Epidermal melanocyte (primary cell): ENCODE results near the gene PDPN.
"Not testable (repeated sequence)": the region's sequence is repeated elsewhere in the genome, so short reads cannot be mapped to it uniquely, and the experiment has no call there.

ENCODE experiments used
- DNase-seq: peaks from one replicate; pipeline ENCODE4 v3.0.0; 2011; ENCODE audit warnings: low spot score; ENCODE audit not compliant: insufficient read length

The PDPN gene

GRCh38 chr1:13583595-13583965 is at the start of gene PDPN:
Gene PDPN (plus strand): TSS chr1:13583832. CDS start chr1:13584034, 202 bp downstream.
- DNase-seq, result no peak

GRCh38 chr1:13535227-13535626 is 48.4 kb upstream of the PDPN start:
- no peak for DNase-seq

GRCh38 chr1:13536571-13536970 is 47.1 kb upstream of the PDPN start:
- no peak for DNase-seq

- no peak for DNase-seq
Measured at GRCh38 chr1:13538832-13539231, 44.8 kb upstream of the PDPN start.

- DNase-seq, result no peak
Measured at GRCh38 chr1:13539683-13540082, 43.9 kb upstream of the PDPN start.

- no peak for DNase-seq
Measured at GRCh38 chr1:13540866-13541265, 42.8 kb upstream of the PDPN start.

- DNase-seq, result no peak
Measured at GRCh38 chr1:13541435-13542215, 42.0 kb upstream of the PDPN start.

GRCh38 chr1:13543451-13544220 is 40.0 kb upstream of the PDPN start:
- no peak for DNase-seq

GRCh38 chr1:13544221-13544556 is 39.4 kb upstream of the PDPN start:
- no peak for DNase-seq

GRCh38 chr1:13546791-13547190 is 36.8 kb upstream of the PDPN start:
- no peak for DNase-seq

- DNase-seq, result no peak
Measured at GRCh38 chr1:13548281-13548680, 35.4 kb upstream of the PDPN start.

GRCh38 chr1:13549021-13549420 is 34.6 kb upstream of the PDPN start:
- DNase-seq, result no peak

- DNase-seq, result peak; percentile 34
Measured at GRCh38 chr1:13549521-13549920, 34.1 kb upstream of the PDPN start.

- DNase-seq, result no peak
Measured at GRCh38 chr1:13550663-13551062, 33.0 kb upstream of the PDPN start.

GRCh38 chr1:13554798-13555197 is 28.8 kb upstream of the PDPN start:
- no peak for DNase-seq

- no peak for DNase-seq
Measured at GRCh38 chr1:13556224-13556764, 27.3 kb upstream of the PDPN start.

- DNase-seq, result no peak
Measured at GRCh38 chr1:13560541-13560940, 23.1 kb upstream of the PDPN start.

GRCh38 chr1:13562981-13563380 is 20.7 kb upstream of the PDPN start:
- not testable (repeated sequence) for DNase-seq

- DNase-seq, result no peak
Measured at GRCh38 chr1:13564073-13564472, 19.6 kb upstream of the PDPN start.

GRCh38 chr1:13570435-13570834 is 13.2 kb upstream of the PDPN start:
- DNase-seq, result not testable (repeated sequence)

GRCh38 chr1:13570924-13571323 is 12.7 kb upstream of the PDPN start:
- DNase-seq, result no peak

GRCh38 chr1:13573586-13573985 is 10.0 kb upstream of the PDPN start:
- DNase-seq, result no peak

GRCh38 chr1:13576926-13577325 is 6.7 kb upstream of the PDPN start:
- no peak for DNase-seq
